GM18505 (cell line): ENCODE measurements around the gene FTHL17.

ENCODE experiments used
- ATAC-seq: cut with Tn5 transposase; IDR thresholded peaks from one replicate; pipeline ENCODE4 v1.9.1; 2021; ENCODE audit not compliant: unreplicated experiment
- POLR2A ChIP-seq: IDR thresholded peaks from 4 replicates; pipeline ENCODE4 v1.6.1; 2011; ENCODE audit warnings: borderline replicate concordance; ENCODE audit not compliant: insufficient read depth, insufficient read length; ENCODE audit errors: extremely low read depth

Gene FTHL17

GRCh38 chrX:31071725-31072124 lies at the start of gene FTHL17:
FTHL17 (minus strand) TSS chrX:31072041; CDS start chrX:31071953, 88 bp downstream.
- ATAC-seq: no peak
- no peak for TF ChIP-seq POLR2A

GRCh38 chrX:31117266-31117665 lies 45.4 kb upstream of the FTHL17 start:
- no peak for TF ChIP-seq POLR2A
- no peak for ATAC-seq

GRCh38 chrX:31115398-31115797 lies 43.6 kb upstream of the FTHL17 start:
- ATAC-seq: no peak
- no peak for TF ChIP-seq POLR2A

GRCh38 chrX:31114858-31115257 lies 43.0 kb upstream of the FTHL17 start:
- no peak for ATAC-seq
- TF ChIP-seq POLR2A: no peak

GRCh38 chrX:31112226-31112999 lies 40.6 kb upstream of the FTHL17 start:
- no peak for TF ChIP-seq POLR2A

GRCh38 chrX:31110657-31111056 lies 38.8 kb upstream of the FTHL17 start:
- ATAC-seq: no peak
- TF ChIP-seq POLR2A: no peak

More at GRCh38 chrX:31112226-31112999, 40.6 kb upstream of the FTHL17 start:
- ATAC-seq: no peak

GRCh38 chrX:31099536-31100090 lies 27.8 kb upstream of the FTHL17 start:
- peak; percentile 73 for ATAC-seq
- no peak for TF ChIP-seq POLR2A

- TF ChIP-seq POLR2A: no peak
- no peak for ATAC-seq
Measured at GRCh38 chrX:31098079-31098478, 26.2 kb upstream of the FTHL17 start.

GRCh38 chrX:31093639-31093975 lies 21.8 kb upstream of the FTHL17 start:
- TF ChIP-seq POLR2A: no peak
- no peak for ATAC-seq

- ATAC-seq: no peak
- TF ChIP-seq POLR2A: no peak
Measured at GRCh38 chrX:31092970-31093638, 21.3 kb upstream of the FTHL17 start.

GRCh38 chrX:31092476-31092875 lies 20.6 kb upstream of the FTHL17 start:
- ATAC-seq: no peak
- TF ChIP-seq POLR2A: no peak

GRCh38 chrX:31091819-31092218 lies 20.0 kb upstream of the FTHL17 start:
- no peak for TF ChIP-seq POLR2A
- ATAC-seq: no peak

GRCh38 chrX:31074522-31074921 lies 2.7 kb upstream of the FTHL17 start:
- no peak for TF ChIP-seq POLR2A
- ATAC-seq: no peak

- no peak for TF ChIP-seq POLR2A
- no peak for ATAC-seq
Measured at GRCh38 chrX:31071262-31071661, 579 bp downstream of the FTHL17 start.
